NCI-H2196 (cell line): ENCODE measurements around the gene JAG2.

Source experiments
- DNase-seq: peaks from one replicate; lab custom pipeline; 2025; ENCODE audit not compliant: unreplicated experiment; lab: John Stamatoyannopoulos, UW

The JAG2 gene

DNA sequence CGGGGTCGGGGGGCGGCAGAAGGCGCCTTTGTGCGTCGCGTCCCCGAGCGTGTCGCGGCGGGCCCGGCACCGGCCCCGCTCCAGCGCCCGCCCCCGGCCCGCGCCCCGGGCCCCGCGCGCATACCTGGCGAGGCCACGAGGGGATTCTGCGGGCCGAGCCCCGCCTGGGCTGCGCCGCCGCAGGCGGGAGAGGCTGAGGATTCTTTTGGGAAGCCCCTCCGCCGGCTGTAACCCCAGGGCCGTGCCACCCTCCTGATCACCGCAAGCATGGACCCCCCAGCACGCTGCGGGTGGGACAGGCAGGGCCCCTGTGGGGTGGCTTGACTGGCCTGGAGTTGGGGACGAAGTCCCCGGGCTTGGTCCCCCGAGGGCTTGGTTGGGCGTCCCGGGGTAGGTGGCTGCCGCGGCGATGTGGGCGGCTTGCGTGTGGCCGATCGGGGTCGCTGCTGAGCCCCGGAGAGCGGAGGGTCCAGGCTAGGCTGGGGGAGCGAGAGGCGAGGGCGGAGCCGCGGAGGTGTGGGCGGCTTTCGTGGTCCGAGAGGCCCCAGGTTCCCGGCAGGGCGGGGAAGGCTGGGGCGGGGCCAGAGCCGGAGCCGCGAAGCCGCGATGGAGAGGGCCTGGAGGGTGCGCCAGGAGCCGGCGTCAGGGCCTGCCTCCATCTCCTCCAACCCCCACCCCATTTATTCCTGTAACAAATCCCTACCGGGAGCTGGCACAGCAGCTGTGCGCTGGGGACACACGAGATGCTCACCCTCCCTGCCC lies 75.0 kb downstream of the JAG2 start:
- peak; percentile 4 for DNase-seq

DNA sequence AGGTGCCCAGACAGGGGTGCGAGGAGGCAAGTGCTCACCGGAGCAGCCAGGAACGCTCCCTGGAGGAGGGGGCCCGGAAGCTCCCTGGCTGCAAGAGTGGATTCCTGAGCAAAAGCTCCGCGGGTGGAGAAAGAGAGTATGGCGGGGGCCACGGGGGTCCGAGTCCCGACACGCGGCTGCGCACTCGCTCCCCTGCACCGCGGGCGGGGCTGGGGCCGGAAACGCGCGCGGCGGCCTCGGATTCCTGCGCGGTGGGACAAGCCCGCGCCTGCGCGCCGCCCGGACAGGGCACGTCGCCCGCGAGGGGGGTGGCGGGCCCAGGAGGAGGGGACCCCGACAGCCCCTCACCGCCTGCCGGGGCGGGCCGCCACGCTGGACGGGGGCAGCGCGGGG lies 75.5 kb downstream of the JAG2 start:
- DNase-seq: no peak

DNA sequence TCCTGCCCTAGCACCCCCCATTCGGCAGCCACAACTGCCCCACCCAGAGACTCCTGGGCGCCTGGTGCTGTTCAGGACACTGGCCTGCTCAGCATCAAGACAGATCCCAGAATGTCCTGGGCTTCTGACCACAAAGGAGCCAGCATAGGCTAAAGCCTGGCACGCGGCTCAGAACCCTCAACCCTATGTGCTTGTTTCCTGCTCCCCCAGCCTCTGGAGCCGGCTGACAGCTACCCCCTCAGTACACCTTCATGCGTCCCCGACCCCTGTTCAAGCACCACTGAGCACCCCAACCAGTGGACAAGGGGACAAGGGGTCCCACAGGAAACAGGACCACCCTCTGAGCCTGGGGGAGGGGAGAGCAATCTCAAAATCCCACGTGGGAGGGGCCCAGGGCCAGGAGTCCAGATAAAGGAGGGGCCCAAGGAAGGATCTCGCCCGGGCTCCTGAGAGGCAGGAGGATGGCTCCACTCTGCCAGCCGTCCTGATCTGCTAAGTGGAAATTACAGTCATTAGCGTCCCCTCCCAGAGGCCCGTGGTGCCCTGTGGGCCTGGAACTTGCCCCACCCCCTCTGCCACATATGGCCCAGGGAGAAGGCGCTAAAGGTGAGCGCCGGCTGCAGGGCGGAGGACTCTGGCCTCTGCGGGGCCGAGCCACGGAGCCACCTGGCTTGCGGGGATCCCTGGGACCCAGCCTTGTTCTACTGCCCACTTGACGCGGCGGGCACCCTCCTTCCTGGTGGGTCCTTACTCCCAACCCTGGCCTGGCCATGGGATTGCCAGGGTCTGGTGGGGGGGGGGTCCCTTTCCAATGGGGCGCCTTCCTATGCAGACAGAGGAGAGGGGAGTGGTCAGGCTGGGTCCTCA lies 76.2 kb downstream of the JAG2 start:
- no peak for DNase-seq

DNA sequence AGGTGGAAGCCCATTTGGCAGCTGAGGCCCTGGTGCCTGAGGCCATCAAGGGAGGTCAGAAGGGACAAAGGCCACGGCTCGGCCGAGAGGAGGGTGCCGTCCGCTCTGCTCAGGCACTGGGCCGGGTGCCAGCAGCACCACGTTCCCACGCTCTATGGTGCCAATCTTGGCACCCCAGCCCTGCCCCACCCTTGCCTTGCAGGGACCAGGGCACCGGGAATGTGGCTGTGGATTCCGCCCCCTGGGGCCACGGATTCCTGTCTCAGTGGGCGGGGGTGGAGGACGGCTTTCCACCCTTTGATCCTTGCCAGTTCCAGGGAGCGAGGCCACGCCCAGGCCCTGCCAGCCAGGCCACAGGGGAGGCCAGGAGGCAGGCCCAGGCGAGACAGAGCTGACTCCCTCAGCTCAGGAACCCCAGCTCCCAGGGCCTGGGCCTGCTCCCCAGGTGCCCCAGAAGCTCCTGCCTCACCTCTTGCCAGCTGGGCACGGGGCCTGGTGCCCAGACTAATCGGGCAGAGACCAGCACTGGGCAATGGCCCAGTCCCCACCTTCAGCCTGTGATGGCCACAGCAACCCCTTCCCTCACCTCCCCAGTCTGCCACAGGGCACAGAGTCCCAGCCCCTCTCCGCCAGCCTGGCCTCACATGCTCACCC lies 76.9 kb downstream of the JAG2 start:
- DNase-seq: peak; percentile 38

DNA sequence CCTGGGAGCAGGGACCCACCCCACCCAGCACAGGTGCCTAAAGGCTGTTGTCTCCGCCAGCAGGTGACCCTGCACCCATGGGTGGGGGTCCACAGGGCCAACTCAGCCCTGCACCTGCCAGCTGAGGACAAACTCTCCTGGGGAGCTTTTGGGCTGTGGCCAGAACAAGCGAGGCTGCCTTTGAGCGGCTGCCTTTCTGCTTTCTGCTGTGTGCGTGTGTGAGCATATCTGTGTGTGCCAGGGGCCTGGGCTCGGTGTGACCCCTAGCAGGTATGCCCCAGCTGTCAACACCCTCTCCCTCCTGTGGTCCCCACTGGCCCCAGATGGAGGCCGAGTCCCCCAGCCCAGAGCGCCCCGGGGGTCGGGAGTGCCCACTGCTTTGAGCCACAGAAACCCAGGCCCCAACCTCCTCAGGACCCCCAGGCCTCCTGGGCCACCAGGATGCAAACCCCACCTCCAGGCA lies 77.5 kb downstream of the JAG2 start:
- peak; percentile 3 for DNase-seq
